Vagina (tissue), 2 donors: ENCODE results near the gene NPC2.

Experiments used
- POLR2A ChIP-seq, 2 donors: fragments of 450-650 bp; IDR thresholded peaks; one replicate each; pipeline ENCODE4 v1.6.1; 2017; ENCODE audit warnings: antibody characterized with exemption in 2 of 2, mild to moderate bottlenecking in 2 of 2, moderate library complexity in 2 of 2
- POLR2AphosphoS5 ChIP-seq, 2 donors: sonication (generic); formaldehyde crosslinking; IDR thresholded peaks; one replicate each; pipeline ENCODE4 v1.9.0; 2017; ENCODE audit warnings: antibody characterized with exemption in 2 of 2, mild to moderate bottlenecking in 2 of 2, low read depth in 1 of 2; ENCODE audit not compliant: insufficient read depth in 1 of 2

GRCh38 chr14:74535756-74536325, 42.7 kb upstream of the NPC2 start:
- no peak for TF ChIP-seq POLR2AphosphoS5 (IDR thresholded peaks at IDR 0.05; ENCODE audit: insufficient read depth in 1 of 2, low read depth in 1 of 2)
- no peak for TF ChIP-seq POLR2A (IDR thresholded peaks at IDR 0.05)
